ENCODE data around the gene ZNF584.

- no peak for TF ChIP-seq CTCF (IDR thresholded peaks at IDR 0.05)
- no peak for TF ChIP-seq POLR2A (IDR thresholded peaks at IDR 0.05)
- TF ChIP-seq EP300 (IDR thresholded peaks at IDR 0.05), result no peak
Measured at GRCh38 chr19:58395220-58395978, 13.1 kb upstream of the ZNF584 start, which contains the start of gene RNF225.

Measured in sigmoid colon (tissue), 4 donors.